Measurements from ENCODE around the gene IGF1R.

GRCh38 chr15:98796685-98797357 lies 148.5 kb downstream of the IGF1R start:
- TF ChIP-seq ZNF331 (CRISPR knock-in tag; IDR thresholded peaks at IDR 0.05) (no peak), EZH2 (conservative IDR thresholded peaks at IDR 0.05; ENCODE audit: low read depth, low read length) (no peak), FOXM1 (CRISPR knock-in tag; IDR thresholded peaks at IDR 0.05) (no peak), ZFP1 (CRISPR knock-in tag; IDR thresholded peaks at IDR 0.05) (no peak), HCFC1 (IDR thresholded peaks at IDR 0.05; ENCODE audit: low read depth, low read length) (no peak)
